GM12891 (cell line): ENCODE measurements around the gene PPM1E.

Experiments
- POLR2A ChIP-seq: IDR thresholded peaks from 2 replicates; pipeline ENCODE4 v1.6.1; 2011; ENCODE audit warnings: low read depth, low read length, control low read depth
- POLR2AphosphoS5 ChIP-seq: IDR thresholded peaks from 2 replicates; pipeline ENCODE4 v1.6.1; 2011; ENCODE audit warnings: low read depth, low read length, control low read depth
- TAF1 ChIP-seq: IDR thresholded peaks from 2 replicates; pipeline ENCODE4 v1.6.1; 2011; ENCODE audit warnings: low read depth, low read length, control low read depth

GRCh38 chr17:58989629-58990028 lies 234.0 kb downstream of the PPM1E start:
- TF ChIP-seq POLR2AphosphoS5 = no peak
- TF ChIP-seq POLR2A = no peak
- no peak for TF ChIP-seq TAF1
